GM10248 (cell line): ENCODE results near the gene CLEC17A.
A peak's percentile ranks its signal among the peaks of the same experiment; 100 is the strongest.
"Not testable (repeated sequence)": the region's sequence is repeated elsewhere in the genome, so short reads cannot be mapped to it uniquely, and the experiment has no call there.

ENCODE experiments used
- CTCF ChIA-PET: fragments of 300-600 bp; sonication (Branson Sonifier 250); formaldehyde crosslinking; extraction: SDS; loops from one replicate; lab custom pipeline; 2021; ENCODE audit warnings: antibody characterized with exemption; lab: Yijun Ruan, JAX
- POLR2A ChIA-PET: fragments of 350-650 bp; sonication (Branson Sonifier 250); formaldehyde crosslinking; extraction: SDS; loops from one replicate; lab custom pipeline; 2020; ENCODE audit warnings: antibody characterized with exemption; lab: Yijun Ruan, JAX
- DNase-seq: peaks from one replicate; pipeline ENCODE4 v3.0.0; 2012; ENCODE audit errors: extremely low spot score
- CTCF ChIP-seq: IDR thresholded peaks from 2 replicates; pipeline ENCODE4 v1.5.1; 2012; ENCODE audit warnings: mild to moderate bottlenecking, low read depth; ENCODE audit errors: extremely low read depth, missing control alignments, control extremely low read depth

CLEC17A gene

GRCh38 chr19:14615623-14616022 lies 32.7 kb downstream of the CLEC17A start:
- TF ChIP-seq CTCF, result no peak
- ChIA-PET CTCF (interaction anchor here (1.4 kb wide), 1 partner anchor 41 kb away, joined by 3 read pairs; no protein-coding TSS in a partner anchor), POLR2A (no interaction called here)
- DNase-seq, result no peak

GRCh38 chr19:14616407-14616806 lies 33.5 kb downstream of the CLEC17A start:
- no peak for DNase-seq
- TF ChIP-seq CTCF, result no peak
- ChIA-PET CTCF (no interaction called here), POLR2A (interaction anchor here (0.7 kb wide), 2 partner anchors 12 to 20 kb away, joined by 4 to 7 read pairs; no protein-coding TSS in a partner anchor)

DNA sequence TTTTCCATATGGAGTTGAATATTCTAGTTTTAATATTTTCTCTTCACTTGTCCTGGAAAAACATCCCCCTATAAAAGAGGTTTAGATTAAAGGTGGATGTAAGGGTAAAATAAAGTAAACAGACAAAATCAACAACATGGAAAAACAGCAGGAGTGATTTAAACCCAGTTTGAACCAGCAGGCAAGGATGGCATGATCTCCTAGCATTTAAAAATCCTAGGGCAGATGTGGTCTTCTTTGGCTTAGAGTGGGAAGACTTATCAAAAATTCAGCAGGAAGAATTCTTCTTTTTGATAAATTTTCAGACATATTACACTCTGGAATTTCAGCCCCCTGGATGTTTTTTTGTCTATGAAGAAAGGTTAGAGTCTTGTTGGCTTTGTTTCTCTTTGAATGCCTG lies 36.5 kb downstream of the CLEC17A start:
- no peak for TF ChIP-seq CTCF
- POLR2A ChIA-PET, result no interaction called here
- no peak for DNase-seq
- CTCF ChIA-PET, result interaction anchor here (0.9 to 1.0 kb wide), 2 partner anchors 11 to 135 kb away, joined by 3 read pairs; no protein-coding TSS in a partner anchor

DNA sequence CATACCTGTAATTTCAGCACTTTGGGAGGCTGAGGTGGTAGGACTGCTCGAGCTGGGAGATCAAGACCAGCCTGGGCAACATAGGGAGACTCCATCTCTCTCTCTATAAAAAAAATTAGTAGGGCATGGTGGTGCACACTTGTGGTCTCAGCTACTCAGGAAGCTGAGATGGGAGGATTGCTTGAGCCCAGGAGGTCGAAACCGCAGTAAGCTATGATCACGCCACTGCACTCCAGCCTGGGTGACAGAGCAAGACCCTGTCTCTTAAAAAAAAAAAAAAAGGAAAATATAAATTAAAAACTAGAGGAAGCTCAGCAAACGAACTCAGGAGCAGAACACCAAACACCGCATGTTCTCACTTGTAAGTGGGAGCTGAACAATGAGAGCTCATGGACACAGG lies 41.6 kb downstream of the CLEC17A start:
- DNase-seq, POLR2A ChIA-PET: not testable (repeated sequence)
- CTCF ChIA-PET, result interaction anchor here (1.2 kb wide), 1 partner anchor 12 kb away, joined by 3 read pairs; no protein-coding TSS in a partner anchor

GRCh38 chr19:14629557-14629956 lies 46.7 kb downstream of the CLEC17A start:
- CTCF ChIA-PET, result interaction anchor here (1.2 to 1.3 kb wide), 2 partner anchors 10 to 56 kb away, joined by 3 read pairs; no protein-coding TSS in a partner anchor
- POLR2A ChIA-PET, result no interaction called here
- TF ChIP-seq CTCF, result no peak
- DNase-seq, result no peak

DNA sequence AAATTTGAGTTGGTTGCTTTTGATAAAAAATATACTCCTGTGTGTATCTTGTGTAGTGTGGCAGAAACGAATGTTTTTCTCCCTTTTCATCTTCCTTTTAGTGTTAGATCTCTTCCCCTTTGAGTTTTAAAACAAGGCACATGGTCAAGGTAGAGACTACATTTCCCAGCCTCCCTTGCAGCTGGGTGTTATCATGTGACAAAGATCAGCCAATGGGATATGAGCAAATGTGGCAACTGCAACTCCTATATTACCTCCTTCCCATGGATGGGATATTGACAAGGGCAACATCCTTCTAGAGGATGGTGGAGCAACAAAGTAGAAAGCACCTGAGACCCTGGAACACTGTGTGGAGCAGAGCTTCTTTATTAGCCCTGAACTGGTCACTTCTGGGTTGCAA lies 49.4 kb downstream of the CLEC17A start:
- DNase-seq, result peak; percentile 42
- ChIA-PET POLR2A (no interaction called here), CTCF (interaction anchor here (1.4 kb wide), 2 partner anchors 58 to 90 kb away, joined by 3 read pairs; no protein-coding TSS in a partner anchor)
- no peak for TF ChIP-seq CTCF

GRCh38 chr19:14639536-14640277 lies 56.8 kb downstream of the CLEC17A start:
- no peak for DNase-seq
- no peak for TF ChIP-seq CTCF
- POLR2A ChIA-PET, result no interaction called here
- CTCF ChIA-PET, result interaction anchor here (1.2 kb wide), 1 partner anchor 46 kb away, joined by 5 read pairs; no protein-coding TSS in a partner anchor
